ENCODE measurements around the gene VCX.
"Not testable (repeated sequence)": the region's sequence is repeated elsewhere in the genome, so short reads cannot be mapped to it uniquely, and the experiment has no call there.

VCX gene

GRCh38 chrX:7842871-7843270, at the start of gene VCX:
VCX (plus strand) TSS chrX:7843171; CDS start chrX:7843204, 33 bp downstream.
- FAIRE-seq: not testable (repeated sequence)

DNA sequence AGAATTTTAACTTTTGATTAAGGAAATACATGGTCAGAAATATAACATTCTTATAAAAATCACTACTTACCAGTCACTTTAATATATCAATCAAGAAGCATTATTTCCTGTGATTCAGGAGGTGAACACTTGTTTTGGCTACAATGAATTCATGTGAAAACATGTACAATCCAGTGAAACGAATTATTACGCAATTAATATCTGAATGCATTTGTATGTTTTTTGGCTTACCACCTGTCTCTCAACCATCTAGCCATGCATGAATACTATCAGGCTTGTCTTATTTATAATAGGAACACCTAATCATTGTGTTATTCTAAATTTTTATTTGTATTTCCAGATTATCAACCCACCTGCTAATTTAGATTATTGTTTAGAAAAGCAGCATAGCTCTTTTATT, 44.6 kb upstream of the VCX start:
- no peak for FAIRE-seq

DNA sequence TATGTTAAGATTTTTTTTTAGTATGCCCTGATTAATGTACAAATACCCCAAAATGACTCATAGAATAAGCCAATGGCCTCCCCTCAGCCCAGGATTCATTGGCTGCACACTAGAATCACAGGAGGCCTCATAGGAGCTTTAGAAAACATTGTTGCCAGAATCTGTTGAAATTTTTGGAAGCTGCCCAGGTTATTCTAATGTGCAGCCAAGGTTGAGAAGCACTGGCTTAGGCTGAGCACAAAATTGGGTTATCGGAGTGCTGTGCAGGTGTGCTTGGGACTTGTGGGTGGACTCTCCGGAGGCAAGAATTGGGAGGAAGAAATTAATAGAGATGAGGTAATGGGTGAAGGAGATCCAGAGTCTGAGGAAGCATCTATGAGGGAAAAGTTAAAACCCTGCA, 41.3 kb upstream of the VCX start:
- FAIRE-seq: no peak

DNA sequence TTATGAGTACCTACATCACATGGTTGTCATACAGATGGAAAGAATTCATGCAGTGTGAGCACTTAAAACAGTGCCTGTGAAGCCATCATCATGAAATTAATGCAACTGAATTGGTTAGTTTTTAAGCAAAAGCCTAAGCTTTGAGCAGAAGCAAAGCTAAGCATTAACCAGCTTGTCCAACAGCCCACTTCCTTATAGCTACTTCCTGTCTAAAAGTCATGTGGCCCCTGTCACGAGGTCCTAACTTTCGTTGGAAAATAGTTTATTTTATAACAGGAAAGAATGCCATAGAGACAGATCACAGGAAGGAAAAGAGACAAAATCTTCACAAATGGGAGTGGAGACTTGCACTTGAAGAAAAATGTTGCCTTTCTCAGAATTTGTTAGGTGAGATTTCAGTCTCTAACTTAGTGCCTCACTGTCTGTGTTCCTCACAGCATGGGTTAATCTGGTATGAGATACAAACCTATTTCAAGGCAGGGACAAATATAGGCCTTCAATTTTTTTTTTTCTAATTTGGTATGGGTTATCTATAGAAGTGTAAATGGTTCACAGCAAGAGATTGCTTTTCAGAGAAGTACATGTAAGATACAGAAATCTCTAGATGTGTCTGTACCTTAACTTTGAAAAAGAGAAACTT, 27.7 kb upstream of the VCX start:
- FAIRE-seq: no peak

DNA sequence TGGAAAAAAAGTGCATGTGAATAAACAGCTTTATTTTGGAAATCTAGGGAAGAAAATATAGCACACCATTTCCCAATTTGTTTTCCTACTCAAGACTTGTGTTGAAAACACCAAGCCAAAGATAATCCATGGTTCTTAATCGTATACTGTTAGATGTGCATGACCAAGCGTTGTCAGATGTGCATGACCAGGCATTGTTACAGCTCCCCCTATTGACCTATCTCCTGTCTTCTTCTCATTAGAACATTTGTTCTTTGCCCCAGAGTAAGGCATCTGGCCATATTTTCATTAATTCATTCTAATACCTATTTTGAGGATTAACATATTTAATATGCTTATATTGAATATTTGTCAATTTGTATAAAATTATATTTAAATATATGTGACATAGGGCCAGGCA, 14.4 kb upstream of the VCX start:
- no peak for FAIRE-seq

GRCh38 chrX:7841084-7841805, 1.7 kb upstream of the VCX start:
- no peak for FAIRE-seq

DNA sequence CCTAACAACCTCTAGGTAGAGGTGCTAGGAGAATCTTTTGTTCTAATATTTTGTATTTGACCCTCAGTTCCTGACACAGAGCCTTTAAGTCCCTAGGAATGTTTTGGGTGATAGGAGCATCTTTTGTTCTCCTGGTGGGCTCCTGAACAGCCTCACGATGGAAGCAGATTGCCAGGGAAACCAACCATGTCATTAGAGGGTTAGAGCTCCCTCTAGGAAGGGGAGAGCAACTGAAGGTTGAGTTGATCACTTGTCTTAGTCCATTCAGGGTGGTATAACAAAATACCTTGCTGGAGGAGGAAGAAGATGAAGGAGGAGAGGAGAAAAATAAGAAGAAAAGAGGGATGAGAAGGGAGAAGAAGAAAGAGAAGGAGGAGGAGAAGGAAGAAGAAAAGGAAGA, 9.2 kb downstream of the VCX start:
- no peak for FAIRE-seq

GRCh38 chrX:7872042-7872441, 29.1 kb downstream of the VCX start:
- no peak for FAIRE-seq

- no peak for FAIRE-seq
Measured at GRCh38 chrX:7876957-7877356, 34.0 kb downstream of the VCX start.

GRCh38 chrX:7889135-7889534, 46.2 kb downstream of the VCX start:
- no peak for FAIRE-seq

GRCh38 chrX:7889680-7890079, 46.7 kb downstream of the VCX start:
- FAIRE-seq: no peak

GRCh38 chrX:7891928-7892327, 49.0 kb downstream of the VCX start:
- no peak for FAIRE-seq

All from TTC549 (cell line).